Putamen (tissue), 1 donor: Measurements from ENCODE around the gene TMEM221.
A peak's percentile ranks its signal among the peaks of the same experiment; 100 is the strongest.
"Not testable (repeated sequence)": the region's sequence is repeated elsewhere in the genome, so short reads cannot be mapped to it uniquely, and the experiment has no call there.

Experiments used
- DNase-seq: peaks from one replicate; pipeline ENCODE4 v3.0.0-alpha.2; 2016; ENCODE audit warnings: low spot score

TMEM221 gene

DNA sequence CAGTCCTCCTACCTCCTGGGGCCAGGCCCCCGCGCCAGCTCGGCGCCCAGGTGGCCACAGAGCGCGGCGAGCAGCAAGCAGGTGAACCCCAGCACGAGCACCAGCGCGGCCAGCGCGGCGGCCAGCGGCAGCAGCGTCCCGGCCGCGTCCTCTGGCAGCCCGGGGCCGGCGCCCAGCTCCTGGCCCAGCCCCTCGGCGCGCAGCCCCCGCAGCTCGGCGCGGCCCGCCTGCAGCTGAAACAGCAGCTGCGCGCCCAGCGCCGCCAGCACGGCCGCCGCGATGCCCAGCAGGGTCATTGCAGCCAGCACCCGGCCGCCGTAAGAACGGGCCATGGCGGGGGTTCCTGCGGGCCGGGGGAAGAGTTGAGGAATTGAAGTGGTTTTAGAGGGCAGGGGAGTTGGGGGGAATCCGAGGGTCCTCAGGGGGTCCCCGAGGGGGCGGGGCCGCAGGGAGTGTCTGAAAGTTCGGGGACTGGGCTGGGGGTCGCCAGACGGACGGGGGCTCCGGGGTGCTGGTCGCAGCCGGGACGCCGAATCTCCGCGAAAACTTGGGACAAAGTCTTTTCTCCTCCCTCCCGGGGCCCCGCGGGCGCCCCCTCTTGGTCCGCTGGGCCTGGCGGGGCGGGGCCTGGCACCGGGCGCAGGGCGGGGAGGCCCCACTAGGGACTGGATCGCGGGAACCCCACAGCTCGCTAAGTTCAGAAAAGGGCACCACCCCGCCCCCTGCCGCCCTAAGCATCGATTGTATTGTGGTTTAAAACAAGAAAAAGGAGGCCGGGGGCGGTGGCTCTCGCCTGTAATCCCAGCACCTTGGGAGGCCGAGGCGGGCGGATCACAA is at the start of gene TMEM221:
Gene TMEM221 (minus strand): TSS at position 538 of the 837 bp plus-strand sequence. CDS start 206 bp downstream, at position 332.
- no peak for DNase-seq

DNA sequence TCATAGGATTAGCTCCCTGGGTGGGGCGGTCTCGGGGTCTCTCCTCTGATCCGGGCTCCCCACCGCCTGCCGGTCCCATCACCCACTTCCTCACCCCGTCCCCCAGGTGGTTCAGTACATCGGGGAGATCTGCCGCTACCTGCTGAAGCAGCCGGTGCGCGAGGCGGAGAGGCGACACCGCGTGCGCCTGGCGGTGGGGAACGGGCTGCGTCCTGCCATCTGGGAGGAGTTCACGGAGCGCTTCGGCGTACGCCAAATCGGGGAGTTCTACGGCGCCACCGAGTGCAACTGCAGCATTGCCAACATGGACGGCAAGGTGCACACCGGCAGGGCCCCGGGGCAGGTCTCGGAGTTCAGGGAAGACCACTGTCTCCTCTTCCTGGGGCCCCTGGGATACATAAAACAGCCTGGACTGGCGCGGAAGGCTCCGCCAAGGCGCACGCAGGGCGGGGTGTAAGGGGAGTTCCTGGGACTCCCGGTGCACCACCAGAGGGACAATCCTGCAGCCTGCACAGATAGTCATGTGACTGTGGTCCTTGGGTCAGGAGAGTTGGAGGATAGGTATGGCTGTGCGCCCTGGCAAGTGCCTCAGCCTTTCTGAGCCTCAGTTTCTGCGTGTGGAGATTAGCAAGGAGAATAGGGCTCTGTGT is 48.8 kb upstream of the TMEM221 start:
- no peak for DNase-seq

DNA sequence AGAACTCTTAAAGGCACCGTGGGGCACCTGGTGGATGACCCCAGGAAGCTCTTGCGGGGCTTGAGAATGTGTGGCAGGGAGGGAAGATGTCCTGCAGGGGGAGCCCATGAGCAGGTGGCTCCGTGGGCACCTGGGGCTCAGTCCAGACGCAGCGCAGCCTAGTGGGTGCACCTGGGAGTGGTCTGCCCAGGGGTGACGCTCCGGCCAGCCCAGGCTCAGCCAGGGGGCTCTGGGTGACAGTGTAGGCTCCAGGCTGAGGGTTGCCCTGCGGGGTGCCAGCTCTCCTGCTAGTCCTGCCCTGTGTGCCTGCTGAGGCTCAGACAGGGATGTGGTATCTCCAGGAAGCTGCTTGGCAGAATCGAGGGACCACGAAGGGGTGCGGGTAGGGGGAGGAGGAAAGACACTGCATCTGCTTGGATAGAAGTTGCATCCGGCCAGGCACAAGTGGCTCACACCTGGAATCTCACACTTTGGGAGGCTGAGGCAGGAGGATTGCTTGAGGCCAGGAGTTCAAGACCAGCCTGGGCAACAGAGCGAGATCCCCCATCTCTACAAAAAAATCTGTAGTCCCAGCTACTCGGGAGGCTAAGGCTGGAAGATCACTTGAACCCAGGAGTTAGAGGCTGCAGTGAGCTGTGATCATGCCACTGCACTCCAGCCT is 48.0 kb upstream of the TMEM221 start:
- DNase-seq = no peak

DNA sequence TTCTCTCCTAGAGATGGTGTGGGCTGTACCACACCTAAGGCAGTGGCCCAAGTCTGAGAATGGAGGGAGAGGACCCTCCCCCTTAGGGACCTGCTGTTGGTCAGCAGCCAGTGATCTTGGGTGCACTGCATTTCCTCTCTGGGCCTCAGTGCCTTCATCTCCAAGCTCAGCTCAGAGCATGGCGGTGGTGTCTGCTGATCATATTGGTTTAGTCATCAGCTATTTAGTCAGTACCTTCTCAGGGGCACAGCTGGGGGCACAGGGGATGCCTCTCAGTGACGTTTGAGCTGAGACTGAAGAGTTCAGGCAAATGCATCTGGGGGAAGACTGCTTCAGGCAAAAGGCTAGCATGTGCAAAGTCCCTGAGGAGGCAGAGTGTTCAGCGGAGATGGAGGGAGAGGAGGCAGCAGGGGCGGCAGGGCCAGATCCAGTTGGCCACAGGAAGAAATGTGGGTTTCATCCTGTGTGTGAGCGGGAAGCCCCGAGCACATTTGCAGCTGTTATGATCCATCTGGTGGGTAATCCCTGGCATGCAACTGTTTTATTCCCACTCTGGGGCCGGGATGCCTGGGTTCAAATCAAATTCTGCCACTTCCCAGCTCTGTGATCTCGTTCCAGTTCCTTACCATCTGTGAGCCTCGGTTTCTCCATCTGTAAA is 47.3 kb upstream of the TMEM221 start:
- DNase-seq = no peak

DNA sequence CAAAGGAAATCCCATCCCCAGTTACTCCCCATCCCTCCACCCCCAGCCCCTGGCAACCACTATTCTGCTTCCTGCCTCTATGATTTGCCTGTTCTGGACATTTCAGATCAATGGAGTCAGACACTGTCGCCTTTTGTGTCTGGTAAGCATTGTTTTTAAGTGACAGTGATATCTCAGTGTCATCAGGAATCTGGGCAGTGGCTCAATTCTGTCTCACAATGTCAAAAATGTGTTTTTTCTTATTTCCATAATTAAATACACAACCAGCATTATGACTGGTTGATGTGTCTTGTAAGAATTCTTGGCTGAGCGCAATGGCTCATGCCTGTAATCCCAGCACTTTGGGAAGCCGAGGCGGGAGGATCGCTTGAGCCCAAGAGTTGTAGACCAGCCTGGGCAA is 42.8 kb upstream of the TMEM221 start:
- DNase-seq = no peak

DNA sequence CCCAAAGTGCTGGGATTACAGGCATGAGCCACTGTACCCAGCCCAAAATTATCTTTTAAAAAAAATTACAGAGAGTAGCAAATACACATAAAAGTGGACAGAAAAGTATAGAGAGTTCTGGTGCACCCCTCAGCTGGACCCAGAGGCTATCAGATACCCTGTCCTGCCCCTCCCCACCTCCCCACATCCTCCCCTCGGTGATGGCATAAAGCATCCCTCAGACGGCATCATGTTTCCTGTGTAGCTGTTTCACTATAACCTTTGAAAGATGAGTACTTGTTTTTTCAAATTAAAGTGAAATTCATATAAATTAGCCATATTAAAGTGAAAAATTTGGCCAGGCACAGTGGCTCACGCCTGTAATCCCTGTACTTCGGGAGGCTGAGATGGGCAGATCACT is 41.9 kb upstream of the TMEM221 start:
- DNase-seq = no peak

DNA sequence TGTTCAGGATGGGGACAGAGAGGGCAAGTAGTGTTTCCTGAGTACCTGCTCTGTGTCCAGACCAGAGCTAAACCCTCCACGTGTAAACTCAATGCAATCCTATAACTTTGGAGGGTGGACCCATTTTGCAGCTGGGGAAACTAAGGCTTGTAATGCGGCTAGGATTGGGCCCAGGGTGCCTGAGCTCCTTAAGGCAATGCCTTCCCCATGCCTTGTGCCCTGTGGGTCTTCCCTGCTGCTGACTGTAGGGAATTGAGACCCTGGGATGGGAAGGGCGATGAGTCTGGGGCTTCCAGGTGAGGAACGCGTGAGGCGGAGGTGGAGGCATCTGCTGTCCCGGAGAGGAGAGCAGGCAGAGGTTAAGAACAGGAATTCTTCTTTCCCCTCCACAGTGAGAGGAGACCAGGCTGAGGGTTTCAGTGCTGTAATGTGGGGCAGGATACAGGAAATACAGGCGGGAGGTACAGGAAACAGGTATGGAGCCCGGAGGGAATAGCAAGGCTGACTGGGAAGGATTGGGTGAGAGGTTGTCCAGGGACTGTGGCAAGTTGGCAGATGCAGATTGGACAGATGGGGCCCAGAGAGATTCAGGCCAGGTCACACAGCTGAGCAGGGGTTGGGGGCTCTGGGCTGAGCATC is 41.0 kb upstream of the TMEM221 start:
- no peak for DNase-seq

DNA sequence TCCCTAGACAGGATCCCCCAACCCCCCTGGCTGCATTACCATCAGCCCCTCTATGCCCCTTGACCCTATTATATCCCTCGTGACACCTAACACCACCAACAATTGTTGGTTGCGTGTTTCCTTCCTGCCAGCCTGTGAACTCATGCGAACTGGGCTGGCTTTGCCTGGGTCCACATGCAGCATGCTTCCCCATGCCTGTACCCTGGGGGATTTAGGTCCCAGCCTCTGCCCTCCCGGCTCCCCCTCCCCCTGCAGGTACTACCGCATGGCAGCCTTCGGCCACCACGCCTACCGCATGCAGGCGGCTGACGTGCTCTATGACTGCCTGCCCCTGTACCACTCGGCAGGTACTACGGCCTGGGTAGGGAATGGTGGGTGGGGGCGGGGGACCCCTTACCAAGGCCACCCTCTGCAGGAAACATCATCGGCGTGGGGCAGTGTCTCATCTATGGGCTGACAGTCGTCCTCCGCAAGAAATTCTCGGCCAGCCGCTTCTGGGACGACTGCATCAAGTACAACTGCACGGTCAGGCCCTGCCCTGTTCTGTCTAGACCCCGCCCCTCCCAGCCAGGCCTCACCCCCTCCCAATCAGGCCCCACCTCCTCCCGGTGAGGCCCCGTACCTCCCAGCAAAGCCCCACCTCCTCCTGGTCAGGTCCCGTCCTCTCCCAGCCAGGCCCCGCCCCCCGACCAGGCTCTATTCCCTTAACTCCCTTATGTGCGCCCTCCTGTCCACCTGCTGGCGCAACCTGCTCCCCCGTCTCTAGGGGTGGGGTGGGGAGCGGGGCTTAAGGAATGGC is 40.3 kb upstream of the TMEM221 start:
- DNase-seq = no peak

DNA sequence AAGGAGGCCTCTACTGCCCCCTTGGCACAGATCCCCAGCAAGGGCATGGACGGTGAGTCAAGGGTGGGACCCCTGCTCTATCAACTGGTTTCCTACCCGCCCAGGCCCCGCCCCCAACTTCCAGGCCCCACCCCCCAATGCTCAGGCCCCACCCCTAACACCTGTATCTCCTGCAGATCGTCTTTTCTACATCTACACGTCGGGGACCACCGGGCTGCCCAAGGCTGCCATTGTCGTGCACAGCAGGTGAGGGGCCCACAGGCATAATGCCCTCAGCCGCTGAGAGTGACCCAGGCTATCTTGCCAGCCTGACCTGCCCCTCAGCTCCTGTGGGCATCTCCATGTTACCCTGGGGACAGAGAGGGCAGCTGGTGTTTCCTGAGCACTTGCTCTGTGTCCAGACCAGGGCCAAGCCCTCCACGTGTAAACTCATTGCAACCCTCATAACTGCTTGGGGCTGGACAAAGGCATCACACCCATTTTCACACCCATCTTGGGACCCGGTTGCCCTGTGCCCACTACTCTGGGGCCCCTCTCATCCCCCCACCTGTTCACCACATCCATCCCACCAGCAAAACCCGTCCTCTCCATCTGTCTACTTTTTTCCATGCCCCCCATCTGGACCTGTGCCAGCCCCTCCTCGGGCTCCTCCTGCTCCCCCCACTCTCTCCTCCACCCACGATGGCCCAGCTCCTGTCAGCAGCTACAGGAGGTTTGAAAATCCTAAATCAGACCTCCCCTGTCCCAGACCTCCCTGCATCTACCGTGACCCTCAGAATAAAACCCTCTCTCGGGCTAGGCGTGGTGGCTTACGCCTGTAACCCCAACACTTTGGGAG is 39.0 kb upstream of the TMEM221 start:
- DNase-seq = no peak

DNA sequence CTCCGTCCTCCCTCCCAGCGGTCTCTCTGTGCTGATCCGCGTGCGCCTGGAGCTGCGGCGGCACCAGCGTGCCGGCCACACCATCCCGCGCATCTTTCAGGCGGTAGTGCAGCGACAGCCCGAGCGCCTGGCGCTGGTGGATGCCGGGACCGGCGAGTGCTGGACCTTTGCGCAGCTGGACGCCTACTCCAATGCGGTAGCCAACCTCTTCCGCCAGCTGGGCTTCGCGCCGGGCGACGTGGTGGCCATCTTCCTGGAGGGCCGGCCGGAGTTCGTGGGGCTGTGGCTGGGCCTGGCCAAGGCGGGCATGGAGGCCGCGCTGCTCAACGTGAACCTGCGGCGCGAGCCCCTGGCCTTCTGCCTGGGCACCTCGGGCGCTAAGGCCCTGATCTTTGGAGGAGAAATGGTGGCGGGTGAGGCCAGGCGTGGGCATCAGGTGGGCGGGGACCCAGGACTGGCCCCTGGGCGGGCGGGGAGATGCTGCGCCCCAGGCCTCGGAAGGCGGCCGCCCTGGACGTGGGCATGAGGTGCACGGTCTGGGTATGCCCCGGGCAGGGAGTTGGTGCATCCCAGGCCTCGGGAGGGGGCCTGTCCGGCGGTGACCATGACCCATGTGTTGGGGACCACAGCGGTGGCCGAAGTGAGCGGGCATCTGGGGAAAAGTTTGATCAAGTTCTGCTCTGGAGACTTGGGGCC is 38.2 kb upstream of the TMEM221 start:
- no peak for DNase-seq

DNA sequence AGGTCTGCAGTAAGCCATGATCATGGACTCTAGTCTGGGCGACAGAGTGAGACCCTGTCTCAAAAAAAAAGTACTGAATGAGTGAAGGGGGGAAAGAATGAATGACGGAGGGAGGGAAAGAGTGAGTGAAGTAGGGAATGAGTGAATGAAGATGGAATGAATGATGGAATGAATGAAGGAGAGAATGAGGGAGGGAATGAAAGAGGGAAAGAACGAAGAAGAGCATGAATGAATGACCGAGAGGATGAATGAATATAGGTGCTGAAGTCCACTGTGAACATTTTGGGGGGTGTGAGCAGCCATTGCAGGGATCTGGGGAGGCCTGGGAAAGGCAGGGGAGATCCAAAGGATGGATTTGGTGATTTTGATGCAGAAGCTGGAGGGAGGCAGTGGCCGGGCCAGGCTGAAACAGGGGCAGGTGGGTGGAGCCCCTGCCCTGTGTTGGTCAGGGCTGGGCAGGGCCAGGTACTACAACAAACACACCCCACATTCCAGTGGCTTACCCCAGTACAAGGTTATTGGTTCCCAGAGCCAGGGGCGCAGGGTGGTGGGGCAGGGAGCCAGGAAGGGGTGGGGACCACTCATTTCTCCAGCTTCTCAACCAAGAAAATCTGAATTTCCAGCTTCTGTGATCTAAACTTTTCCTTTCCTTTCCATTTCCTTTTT is 36.2 kb upstream of the TMEM221 start:
- no peak for DNase-seq

DNA sequence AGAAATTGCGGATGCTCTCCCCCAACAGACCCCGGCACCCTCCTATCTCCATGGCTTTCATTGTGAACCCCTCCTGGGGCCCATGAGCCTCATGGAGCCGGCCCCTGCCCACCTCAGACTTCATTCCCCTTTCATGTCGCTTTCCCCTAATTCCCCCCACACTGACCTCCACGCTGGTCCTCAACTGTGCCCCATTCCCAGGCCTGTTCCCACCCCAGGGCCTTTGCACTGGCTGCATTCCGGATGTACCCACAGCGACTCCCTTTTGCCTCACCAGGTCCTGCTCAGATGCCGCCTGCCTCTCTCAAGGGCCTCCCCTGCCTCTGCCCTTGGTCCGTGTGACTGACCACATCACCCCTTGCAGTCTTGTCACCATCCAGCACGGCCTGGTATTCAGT is 35.1 kb upstream of the TMEM221 start:
- DNase-seq = no peak

DNA sequence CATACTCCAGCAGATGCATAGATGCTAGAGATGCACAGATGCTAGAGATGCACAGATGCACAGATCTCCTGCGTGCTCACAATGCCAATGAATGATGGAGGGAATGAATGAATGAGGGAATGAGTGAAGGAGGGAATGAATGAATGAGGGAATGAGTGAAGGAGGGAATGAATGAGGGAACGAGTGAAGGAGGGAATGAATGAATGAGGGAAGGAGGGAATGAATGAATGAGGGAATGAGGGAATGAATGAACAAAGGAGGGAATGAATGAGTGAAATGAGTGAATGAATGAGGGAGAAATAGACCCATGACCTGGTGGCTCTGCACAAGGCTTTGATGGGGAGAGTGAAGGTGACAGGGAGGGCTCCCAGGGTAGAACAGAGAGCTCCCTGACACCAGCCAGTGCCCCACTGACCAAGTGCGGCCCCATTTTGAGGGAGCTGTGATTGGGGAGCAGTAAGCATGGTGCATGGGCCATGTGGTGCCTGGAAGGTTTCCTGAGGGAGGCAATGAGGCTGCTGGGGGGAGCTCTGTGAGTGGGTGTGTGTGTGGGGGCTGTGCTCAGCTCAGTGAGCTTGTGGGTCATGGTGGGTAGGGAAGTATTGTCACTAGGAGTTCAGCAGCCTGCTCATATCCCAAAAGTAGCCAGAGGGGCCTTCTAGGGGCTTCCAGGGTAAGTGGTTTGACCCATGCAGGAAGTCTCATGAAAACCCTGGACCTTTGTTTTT is 34.6 kb upstream of the TMEM221 start:
- DNase-seq = no peak

DNA sequence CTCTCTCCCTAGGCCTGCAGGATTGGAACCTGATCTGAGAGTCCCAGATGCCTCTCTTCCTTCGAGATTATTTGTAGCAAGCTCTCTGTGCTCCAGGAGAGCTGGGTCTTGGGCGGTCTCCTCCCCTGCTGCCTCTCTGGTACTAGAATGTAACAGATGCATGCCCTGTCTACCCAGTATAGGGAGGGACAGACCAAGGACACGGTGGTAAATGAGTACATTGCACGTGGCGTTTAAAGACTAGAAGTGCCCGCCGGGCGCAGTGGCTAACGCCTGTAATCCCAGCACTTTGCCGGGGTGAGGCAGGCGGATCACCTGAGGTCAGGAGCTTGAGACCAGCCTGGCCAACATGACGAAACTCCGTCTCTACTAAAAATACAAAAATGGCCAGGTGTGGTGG is 33.5 kb upstream of the TMEM221 start:
- no peak for DNase-seq

DNA sequence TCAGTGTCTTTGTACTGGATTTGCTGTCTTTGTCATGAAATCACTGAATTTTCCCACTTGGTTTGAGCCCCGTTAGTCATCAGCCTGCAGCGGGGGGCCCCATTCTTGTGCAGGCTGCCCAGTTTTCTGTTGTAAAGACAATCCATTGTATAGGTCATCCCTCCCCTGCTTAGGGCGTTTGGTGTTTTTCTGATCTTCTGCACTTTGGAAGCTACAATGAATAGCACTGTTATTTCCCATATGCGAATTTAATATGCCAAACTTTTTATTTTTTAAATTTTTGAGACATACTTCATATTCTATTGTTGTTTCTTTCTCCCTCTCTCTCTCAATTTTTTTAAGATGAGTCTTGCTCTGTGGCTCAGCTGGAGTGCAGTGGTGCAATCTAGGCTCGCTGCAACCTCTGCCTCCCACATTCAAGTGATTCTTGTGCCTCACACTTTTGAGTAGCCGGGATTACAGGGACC is 30.9 kb upstream of the TMEM221 start:
- DNase-seq = peak; percentile 67

DNA sequence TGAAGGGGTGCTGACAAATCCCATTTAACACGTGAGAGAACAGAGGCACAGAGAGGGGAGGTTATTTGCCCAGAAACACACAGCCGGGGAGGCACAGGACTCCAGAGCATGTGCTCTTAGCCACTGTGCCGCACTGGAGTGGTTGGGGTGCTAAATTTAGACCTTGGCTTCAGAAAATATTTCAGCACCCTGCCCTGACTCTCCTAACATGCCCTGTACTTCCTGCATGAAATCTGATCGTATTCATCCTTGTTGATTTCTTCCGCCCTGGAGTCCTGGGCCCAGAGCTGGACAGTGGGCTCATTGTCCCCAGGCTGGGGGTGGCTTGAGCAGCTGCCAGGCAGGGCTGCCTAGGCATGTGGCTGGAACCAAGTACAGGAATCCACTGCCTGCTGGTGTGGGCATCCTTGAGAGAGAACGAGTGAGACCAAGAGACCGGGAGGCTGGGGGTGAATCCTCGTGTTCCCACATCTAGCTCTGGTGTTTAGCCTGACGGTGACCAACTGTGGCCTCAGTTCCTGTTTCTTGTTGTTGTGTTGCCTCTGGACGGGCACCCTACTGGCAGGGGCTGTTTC is 27.2 kb upstream of the TMEM221 start:
- DNase-seq = peak; percentile 94

DNA sequence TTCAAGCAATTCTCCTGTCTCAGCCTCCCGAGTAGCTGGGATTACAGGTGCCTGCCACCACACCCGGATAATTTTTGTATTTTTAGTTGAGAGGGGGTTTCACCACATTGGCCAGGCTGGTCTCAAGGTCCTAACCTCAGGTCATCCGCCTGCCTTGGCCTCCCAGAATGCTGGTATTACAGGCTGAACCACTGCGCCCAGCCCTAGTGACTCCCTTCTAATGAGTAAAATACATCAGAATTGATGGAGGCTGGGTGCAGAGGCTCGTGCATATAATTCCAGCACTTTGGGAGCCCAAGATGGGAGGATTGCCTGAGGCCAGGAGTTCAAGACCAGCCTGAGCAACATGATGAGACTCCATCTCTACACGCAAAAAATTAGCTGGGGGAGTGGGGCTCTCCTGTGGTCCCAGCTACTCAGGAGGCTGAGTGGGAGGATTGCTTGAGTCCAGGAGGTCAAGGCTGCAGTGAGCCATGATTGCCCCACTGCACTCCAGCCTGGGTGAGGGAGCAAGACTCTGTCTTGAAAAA is 26.6 kb upstream of the TMEM221 start:
- DNase-seq = not testable (repeated sequence)

DNA sequence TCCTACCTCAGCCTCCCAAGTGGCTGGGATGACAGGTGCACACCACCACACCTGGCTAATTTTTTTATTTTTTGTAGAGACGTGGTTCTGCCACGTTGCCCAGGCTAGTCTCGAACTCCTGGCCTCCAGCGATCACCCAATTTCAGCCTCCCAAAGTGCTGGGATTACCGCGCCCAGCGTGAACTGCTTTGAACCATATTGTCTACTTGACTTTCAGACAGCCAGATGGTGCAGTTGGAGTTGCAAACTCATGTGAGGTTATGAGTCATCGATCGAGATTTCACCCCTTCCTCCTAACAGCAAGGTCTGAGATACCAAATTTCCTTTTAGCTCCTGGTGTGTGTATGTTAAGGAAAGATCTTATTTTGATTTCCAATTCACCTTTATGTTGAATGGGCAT is 24.6 kb upstream of the TMEM221 start:
- no peak for DNase-seq
